NB4 (cell line): ENCODE results near the gene FNDC1.

Experiments used
- DNase-seq: peaks from one replicate; pipeline ENCODE4 v3.0.0; 2010; ENCODE audit warnings: low read depth
- H3K4me3 ChIP-seq: one replicate; pipeline ENCODE4 v1.5.1; 2011; ENCODE audit warnings: mild to moderate bottlenecking, low read depth, low read length, moderate library complexity
- MYC ChIP-seq: IDR thresholded peaks from 2 replicates; pipeline ENCODE4 v1.6.1; 2011; ENCODE audit warnings: low read depth, low read length
- POLR2A ChIP-seq: IDR thresholded peaks from 2 replicates; pipeline ENCODE4 v1.6.1; 2011; ENCODE audit warnings: mild to moderate bottlenecking; ENCODE audit not compliant: insufficient read length; ENCODE audit errors: extremely low read depth
- TF ChIP-seq, protein P1 (sequence below): IDR thresholded peaks from one replicate; pipeline ENCODE4 v1.5.1; 2012; ENCODE audit warnings: low read depth, low read length
- TF ChIP-seq, protein P2 (sequence below): IDR thresholded peaks from 2 replicates; pipeline ENCODE4 v1.6.1; 2011; ENCODE audit warnings: low read depth, low read length

Gene FNDC1

DNA sequence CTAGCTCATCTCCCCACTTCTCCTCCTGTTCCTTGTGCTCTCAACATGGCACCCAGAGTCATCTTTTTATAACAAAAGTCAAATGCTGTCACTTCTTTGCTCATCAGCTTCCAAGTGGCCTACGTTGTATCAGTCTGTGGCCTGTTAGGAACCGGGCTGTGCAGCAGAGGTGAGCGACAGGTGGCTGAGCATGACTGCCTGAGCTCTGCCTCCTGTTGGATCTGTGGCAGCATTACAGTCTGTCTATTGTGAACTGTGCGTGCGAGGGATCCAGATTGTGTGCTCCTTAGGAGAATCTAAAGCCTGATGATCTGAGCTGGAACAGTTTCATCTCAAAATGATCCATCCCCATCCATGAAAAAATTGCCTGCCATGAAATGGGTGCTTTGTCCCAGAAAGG lies 129.6 kb downstream of the FNDC1 start:
- DNase-seq, result no peak
- no peak overlapping the region for H3K4me3 ChIP-seq
- TF ChIP-seq, protein P1, sequence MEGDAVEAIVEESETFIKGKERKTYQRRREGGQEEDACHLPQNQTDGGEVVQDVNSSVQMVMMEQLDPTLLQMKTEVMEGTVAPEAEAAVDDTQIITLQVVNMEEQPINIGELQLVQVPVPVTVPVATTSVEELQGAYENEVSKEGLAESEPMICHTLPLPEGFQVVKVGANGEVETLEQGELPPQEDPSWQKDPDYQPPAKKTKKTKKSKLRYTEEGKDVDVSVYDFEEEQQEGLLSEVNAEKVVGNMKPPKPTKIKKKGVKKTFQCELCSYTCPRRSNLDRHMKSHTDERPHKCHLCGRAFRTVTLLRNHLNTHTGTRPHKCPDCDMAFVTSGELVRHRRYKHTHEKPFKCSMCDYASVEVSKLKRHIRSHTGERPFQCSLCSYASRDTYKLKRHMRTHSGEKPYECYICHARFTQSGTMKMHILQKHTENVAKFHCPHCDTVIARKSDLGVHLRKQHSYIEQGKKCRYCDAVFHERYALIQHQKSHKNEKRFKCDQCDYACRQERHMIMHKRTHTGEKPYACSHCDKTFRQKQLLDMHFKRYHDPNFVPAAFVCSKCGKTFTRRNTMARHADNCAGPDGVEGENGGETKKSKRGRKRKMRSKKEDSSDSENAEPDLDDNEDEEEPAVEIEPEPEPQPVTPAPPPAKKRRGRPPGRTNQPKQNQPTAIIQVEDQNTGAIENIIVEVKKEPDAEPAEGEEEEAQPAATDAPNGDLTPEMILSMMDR, result no peak
- no peak for TF ChIP-seq POLR2A
- TF ChIP-seq, protein P2, sequence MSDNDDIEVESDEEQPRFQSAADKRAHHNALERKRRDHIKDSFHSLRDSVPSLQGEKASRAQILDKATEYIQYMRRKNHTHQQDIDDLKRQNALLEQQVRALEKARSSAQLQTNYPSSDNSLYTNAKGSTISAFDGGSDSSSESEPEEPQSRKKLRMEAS, result no peak
- TF ChIP-seq MYC, result no peak

DNA sequence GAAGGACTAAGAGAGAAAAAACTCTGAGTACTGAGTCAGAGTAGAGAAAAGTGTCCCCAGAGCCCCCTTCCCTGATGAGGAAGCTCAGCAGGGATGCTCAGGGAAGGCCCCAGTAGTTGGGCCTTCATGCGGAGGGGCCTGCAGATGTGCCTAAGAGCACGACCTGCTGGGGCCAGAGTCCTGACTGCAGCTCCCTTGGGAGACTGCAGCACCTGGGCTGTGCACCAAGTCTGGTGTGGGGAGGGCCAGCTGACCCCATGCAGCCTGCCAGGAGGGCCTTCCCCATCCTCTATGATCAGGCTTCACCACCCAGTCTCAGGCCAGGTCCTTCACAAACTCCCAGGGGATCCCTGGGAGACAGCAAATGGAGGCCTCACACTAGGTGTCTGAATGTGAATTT lies 130.4 kb downstream of the FNDC1 start:
- no peak for DNase-seq
- TF ChIP-seq MYC (no peak), POLR2A (no peak)
- TF ChIP-seq, protein P1, result no peak
- TF ChIP-seq, protein P2, result no peak
- H3K4me3 ChIP-seq, result no peak overlapping the region

DNA sequence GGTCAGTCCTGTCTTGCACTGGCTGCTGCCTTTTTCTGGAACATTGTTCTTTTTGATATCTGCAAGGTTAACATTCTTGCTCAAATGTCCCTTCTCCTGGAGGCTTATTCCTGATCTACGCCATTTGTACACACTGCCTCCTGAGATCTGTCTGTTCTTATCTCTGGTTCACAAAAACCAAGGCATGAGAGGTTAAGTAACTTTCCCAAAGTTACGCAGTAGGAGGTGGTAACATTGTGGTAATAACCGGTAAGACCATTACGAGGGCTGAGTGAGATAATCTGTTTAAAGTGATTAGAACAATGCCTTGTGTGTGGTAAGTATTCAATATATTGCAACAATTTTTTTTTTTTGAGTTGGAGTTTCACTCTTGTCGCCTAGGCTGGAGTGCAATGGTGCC lies 132.1 kb downstream of the FNDC1 start:
- TF ChIP-seq, protein P2, result no peak
- TF ChIP-seq MYC (no peak), POLR2A (no peak)
- TF ChIP-seq, protein P1, result no peak
- no peak for DNase-seq
- no peak overlapping the region for H3K4me3 ChIP-seq

DNA sequence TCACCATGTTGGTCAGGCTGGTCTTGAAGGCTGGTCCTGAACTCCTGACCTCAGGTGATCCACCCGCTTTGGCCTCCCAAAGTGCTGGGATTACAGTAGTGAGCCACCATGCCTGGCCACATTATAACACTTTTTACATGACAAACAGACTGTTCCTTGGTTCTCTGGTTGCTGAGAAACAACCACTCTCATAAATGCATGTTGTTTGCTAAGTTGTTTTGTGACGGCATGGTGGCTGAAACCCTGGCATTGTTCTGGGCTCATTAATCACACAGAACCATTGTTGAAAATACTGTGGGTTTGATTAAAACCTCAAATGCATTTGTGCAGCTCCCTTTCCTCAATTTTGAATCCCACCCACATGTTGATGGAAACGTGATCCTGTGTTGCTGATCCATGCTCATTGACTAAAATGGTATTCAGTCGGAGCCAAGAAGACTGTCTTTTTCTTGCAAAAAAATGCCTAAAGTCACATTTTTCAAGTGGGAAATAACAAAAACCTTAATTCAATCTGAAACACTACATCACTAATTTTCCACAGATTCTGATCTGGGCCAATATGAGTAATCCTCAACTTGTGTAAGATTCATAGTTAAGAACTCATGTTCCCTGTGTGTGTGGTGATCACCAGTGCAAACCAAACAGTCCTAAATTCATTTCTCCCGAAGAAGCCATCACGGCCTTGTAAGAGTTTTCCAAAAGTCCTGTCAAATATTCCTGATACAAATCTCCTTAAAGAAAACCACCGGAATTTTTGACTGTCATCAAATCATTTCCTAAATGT lies 132.8 kb downstream of the FNDC1 start:
- DNase-seq, result no peak
- H3K4me3 ChIP-seq, result no peak overlapping the region
- TF ChIP-seq, protein P1, result no peak
- TF ChIP-seq POLR2A (no peak), MYC (no peak)
- TF ChIP-seq, protein P2, result no peak

DNA sequence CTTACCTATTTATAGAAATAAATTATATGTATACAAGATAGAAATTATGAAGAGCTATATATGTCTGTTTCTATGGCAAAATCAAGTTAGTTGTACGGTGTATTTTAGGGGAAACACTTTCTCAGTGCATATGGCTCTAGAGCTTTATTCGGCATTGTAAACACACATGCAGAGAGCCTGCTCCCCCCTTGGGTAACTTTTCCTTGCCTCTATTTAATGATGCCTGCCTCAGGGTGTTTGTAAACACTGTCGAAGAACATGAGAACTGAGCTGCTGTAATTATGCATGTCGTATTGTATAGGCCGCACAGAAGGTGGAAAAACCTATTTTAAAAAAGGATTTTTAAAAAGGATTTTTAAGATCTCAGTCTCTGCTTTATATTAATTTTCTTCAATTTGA lies 133.4 kb downstream of the FNDC1 start:
- TF ChIP-seq MYC (no peak), POLR2A (no peak)
- TF ChIP-seq, protein P2, result no peak
- TF ChIP-seq, protein P1, result no peak
- DNase-seq, result no peak
- H3K4me3 ChIP-seq, result no peak overlapping the region
